HUES64 (cell line): ENCODE data around the gene MRC1.

Source experiments
- H3K27ac ChIP-seq: 2 replicates; pipeline ENCODE4 v1.7.0; 2013; ENCODE audit warnings: low read depth, low read length, inconsistent platforms
- H3K27me3 ChIP-seq: 2 replicates; pipeline ENCODE4 v1.6.1; 2013; ENCODE audit warnings: mild to moderate bottlenecking, low read length; ENCODE audit not compliant: insufficient read depth
- H3K36me3 ChIP-seq: 2 replicates; pipeline ENCODE4 v1.6.1; 2013; ENCODE audit warnings: mild to moderate bottlenecking, low read length; ENCODE audit not compliant: insufficient read depth
- H3K4me1 ChIP-seq: 2 replicates; pipeline ENCODE4 v1.6.1; 2013; ENCODE audit warnings: mild to moderate bottlenecking, low read length, moderate library complexity; ENCODE audit not compliant: insufficient read depth
- H3K4me3 ChIP-seq: 2 replicates; pipeline ENCODE4 v1.5.1; 2013; ENCODE audit warnings: mild to moderate bottlenecking, low read length, moderate library complexity
- H3K9ac ChIP-seq: 2 replicates; pipeline ENCODE4 v1.6.1; 2013; ENCODE audit warnings: mild to moderate bottlenecking, low read depth, low read length
- H3K9me3 ChIP-seq: 2 replicates; pipeline ENCODE4 v1.6.1; 2013; ENCODE audit warnings: low read depth, low read length; ENCODE audit not compliant: insufficient read depth
- WGBS: fragments of 150-250, 120-280 bp; methylation state at CpG from one replicate; pipeline ENCODE4 v1.1.7; 2013; ENCODE audit warnings: missing lambda C conversion rate; 5-methylcytosine and 5-hydroxymethylcytosine counted together

Gene MRC1

DNA sequence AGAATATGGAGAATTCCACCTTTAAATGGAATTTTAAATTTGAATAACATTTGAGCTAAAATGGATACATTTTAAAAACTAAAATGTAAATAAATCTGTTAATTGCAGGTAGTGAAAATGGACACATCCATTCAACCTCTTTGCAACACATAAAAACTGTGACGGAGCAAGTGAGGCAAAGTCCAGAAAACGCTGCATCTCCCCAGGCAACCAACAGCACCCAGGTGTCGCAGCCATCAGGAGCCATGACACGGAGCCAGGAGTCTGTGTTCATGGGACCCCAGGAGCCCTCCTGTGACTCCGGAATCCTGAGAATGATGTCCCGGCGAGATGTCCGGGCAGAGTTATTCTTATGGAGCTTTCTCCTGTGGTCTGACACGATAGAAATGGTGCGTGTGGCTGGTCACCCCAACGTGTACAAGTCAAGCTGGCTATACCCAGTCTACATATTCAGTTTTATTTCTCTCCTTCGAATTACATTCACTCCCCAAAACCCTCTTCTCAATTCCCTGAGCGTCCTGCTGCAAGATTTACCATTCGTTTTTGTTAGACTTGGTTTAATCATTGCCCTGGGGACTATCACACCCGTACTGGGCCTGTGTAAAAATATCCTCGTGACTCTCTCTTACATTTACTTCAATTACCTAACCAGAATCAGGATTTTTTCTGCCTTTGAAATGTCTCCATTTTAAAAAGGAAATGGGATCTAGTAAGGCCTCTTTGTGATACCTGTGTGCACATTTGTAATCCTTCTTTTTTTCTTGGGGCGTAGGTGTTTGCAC is 13.1 kb upstream of the MRC1 start:
- no peaks in the 10 kb centered on the region for H3K27me3 ChIP-seq
- no peaks in the 10 kb centered on the region; the same call in 1 of the 2 replicates for H3K4me1 ChIP-seq
- no peak overlapping the region for H3K9ac ChIP-seq
- H3K27ac ChIP-seq: no peak overlapping the region
- H3K4me3 ChIP-seq: no peak overlapping the region
- no peaks in the 10 kb centered on the region for H3K36me3 ChIP-seq
- no peaks in the 10 kb centered on the region; the same call in 1 of the 2 replicates for H3K9me3 ChIP-seq
- 94% methylated on average over 16 of the region's 17 CpGs for WGBS

DNA sequence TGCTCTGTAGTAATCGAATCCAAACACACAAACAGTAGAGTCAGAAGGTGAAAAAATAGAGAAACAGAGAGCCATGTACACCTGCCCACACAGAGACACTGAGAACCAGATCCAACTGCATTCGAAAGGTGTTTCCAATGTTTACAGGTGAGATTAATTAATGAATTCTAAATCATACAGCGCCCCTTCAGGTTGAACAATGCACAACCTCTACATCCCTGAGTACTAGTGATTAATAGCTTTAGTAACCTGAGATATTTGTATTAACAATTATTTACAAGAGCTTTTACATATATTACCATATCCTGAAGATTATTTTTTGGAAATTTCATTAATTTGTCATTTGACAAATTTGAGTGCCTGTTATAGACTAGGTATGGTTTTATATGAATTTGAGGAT is 7.6 kb upstream of the MRC1 start:
- Histone ChIP-seq H3K9ac (no peak overlapping the region), H3K4me3 (no peak overlapping the region), H3K27me3 (no peaks in the 10 kb centered on the region), H3K9me3 (no peaks in the 10 kb centered on the region; the same call in 1 of the 2 replicates), H3K4me1 (no peaks in the 10 kb centered on the region), H3K27ac (no peak overlapping the region), H3K36me3 (no peaks in the 10 kb centered on the region)
- WGBS: 100% methylated on average over 1 of the region's 3 CpGs

GRCh38 chr10:17802350-17802749 is 6.8 kb upstream of the MRC1 start:
- no peaks in the 10 kb centered on the region for H3K9me3 ChIP-seq
- H3K36me3 ChIP-seq: no peaks in the 10 kb centered on the region
- H3K9ac ChIP-seq: no peak overlapping the region
- H3K27me3 ChIP-seq: no peaks in the 10 kb centered on the region
- WGBS: 96% methylated on average over 10 of the region's 11 CpGs
- H3K4me3 ChIP-seq: no peak overlapping the region
- H3K4me1 ChIP-seq: no peaks in the 10 kb centered on the region
- H3K27ac ChIP-seq: no peak overlapping the region

DNA sequence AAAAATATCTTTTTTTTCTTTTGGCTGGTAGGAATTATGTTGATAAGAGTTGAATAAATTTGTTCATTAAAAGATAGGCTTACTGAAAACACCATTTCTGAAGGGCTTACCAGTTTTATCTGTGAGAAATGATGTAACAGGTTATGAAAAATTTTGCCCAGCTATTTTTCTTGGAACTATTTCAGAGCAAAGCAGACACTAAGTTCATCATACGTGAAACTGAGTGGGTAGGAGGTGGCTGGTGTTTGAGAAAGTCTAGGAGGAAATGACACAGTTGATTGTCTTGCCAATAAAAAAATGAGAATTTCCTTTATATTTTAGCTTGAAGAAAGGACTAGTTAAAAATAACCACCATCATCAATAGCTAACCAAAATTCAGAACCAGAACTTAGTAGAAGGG is 6.2 kb upstream of the MRC1 start:
- H3K27ac ChIP-seq: no peak overlapping the region
- no peaks in the 10 kb centered on the region for H3K36me3 ChIP-seq
- no peak overlapping the region for H3K9ac ChIP-seq
- 91% methylated on average over 1 of the region's 1 CpG for WGBS
- H3K4me1 ChIP-seq: no peaks in the 10 kb centered on the region
- H3K4me3 ChIP-seq: no peak overlapping the region
- H3K9me3 ChIP-seq: no peaks in the 10 kb centered on the region
- H3K27me3 ChIP-seq: no peaks in the 10 kb centered on the region

- 86% methylated on average over 3 of the region's 3 CpGs for WGBS
- no peak overlapping the region for H3K4me3 ChIP-seq
- H3K36me3 ChIP-seq: no peaks in the 10 kb centered on the region
- no peak overlapping the region for H3K27ac ChIP-seq
- no peaks in the 10 kb centered on the region for H3K27me3 ChIP-seq
- H3K9ac ChIP-seq: no peak overlapping the region
- no peaks in the 10 kb centered on the region for H3K4me1 ChIP-seq
- H3K9me3 ChIP-seq: no peaks in the 10 kb centered on the region
Observed at GRCh38 chr10:17805330-17805729, 3.8 kb upstream of the MRC1 start.

DNA sequence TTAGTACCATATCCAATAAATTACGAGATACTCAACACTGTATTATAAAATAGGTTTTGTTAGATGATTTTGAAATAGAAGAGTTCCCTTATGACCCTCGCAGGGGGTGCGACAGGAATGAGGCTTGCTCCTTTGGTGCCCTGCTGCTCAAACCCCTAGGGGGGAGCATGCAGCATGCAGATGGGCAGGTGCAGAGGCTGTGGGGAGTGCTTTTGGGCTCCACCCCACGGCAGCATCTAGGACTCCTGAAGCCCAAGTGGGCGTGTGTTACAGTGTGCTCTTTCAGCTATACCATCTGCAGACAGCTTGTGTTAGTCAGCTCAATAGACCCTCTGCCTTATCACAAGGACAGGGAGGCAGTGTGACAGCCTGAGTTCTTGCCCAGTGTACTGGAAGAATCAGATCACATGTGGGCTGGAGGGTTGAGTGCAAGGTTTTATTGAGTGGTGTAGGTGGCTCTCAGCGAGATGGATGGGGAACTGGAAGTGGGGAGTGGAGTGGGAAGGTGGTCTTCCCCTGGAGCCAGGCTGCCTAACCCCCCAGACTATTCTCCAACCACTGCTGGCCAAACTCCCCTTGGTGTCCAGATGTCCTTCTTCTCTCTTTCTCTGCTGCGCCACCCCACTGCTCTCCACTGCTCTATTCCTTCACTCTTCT is 3.1 kb upstream of the MRC1 start:
- Histone ChIP-seq H3K36me3 (no peaks in the 10 kb centered on the region), H3K27ac (no peak overlapping the region)

DNA sequence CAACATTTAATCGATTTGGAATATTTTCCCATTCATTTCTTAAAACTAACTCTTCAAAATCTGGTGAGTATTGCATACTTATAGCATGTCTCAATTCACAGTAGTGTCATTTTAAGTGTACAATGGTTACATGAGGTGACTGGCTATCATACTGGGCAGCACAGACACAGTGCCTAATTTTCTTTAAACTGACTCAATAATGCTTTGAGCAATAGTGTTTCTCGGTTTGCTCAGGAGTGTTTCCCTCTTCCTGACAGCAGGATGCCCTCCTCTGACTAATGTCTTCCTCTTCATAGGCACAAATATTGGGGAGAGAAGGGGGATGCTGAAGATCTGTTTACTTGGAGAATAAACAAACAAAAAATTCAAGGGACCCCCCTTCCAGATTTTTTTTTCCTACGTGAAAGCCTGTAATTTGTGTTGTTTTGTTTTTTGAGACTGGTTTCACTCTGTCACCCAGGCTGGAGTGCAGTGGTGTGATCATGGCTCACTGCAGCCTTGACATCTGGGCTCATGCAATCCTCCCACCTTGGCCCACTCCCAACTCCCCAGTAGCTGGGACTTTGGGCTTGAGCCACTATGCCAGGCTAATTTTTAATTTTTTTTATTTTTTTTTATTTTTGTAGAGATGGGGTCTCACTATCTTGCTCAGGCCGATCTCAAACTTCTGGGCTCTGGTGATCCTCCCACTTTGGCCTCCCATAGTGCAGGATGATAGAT is 2.2 kb downstream of the MRC1 start:
- no peaks in the 10 kb centered on the region for H3K27me3 ChIP-seq
- H3K9ac ChIP-seq: no peak overlapping the region
- H3K27ac ChIP-seq: no peak overlapping the region
- 91% methylated on average over 4 of the region's 4 CpGs for WGBS
- H3K4me3 ChIP-seq: no peak overlapping the region
- H3K4me1 ChIP-seq: no peaks in the 10 kb centered on the region
- no peaks in the 10 kb centered on the region for H3K36me3 ChIP-seq
- no peaks in the 10 kb centered on the region for H3K9me3 ChIP-seq

More for the DNA sequence above, 3.1 kb upstream of the MRC1 start:
- Histone ChIP-seq H3K4me3 (no peak overlapping the region), H3K27me3 (no peaks in the 10 kb centered on the region), H3K9ac (no peak overlapping the region), H3K9me3 (no peaks in the 10 kb centered on the region), H3K4me1 (no peaks in the 10 kb centered on the region)
- WGBS: 79% methylated on average over 6 of the region's 7 CpGs

DNA sequence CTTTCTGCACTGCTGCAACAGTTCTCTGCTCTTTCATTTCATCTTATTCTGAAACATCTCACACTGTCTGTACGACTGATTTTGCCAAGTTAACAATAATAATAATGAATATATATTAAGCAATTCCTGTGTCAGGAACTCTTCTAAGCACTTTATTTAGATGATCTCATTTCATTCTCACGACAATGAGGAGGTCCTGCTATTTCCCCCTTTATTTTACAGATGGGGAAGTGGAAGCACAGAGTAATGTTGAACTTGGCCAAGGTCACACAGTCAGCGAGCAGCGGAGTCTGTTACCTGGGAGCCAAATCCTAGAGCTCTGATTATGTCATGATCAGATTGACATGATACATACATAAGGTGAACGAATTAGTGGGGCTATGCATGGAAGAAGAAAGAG is 5.8 kb downstream of the MRC1 start:
- WGBS: 91% methylated on average over 4 of the region's 5 CpGs
- H3K4me1 ChIP-seq: no peaks in the 10 kb centered on the region
- no peaks in the 10 kb centered on the region for H3K36me3 ChIP-seq
- H3K27me3 ChIP-seq: no peaks in the 10 kb centered on the region
- H3K27ac ChIP-seq: no peak overlapping the region
- no peaks in the 10 kb centered on the region for H3K9me3 ChIP-seq
- no peak overlapping the region for H3K4me3 ChIP-seq
- H3K9ac ChIP-seq: no peak overlapping the region

GRCh38 chr10:17816199-17816598 is 7.1 kb downstream of the MRC1 start:
- no peak overlapping the region for H3K9ac ChIP-seq
- WGBS: 93% methylated on average over 7 of the region's 7 CpGs
- no peak overlapping the region for H3K4me3 ChIP-seq
- no peak overlapping the region for H3K27ac ChIP-seq
- no peaks in the 10 kb centered on the region for H3K4me1 ChIP-seq
- H3K9me3 ChIP-seq: no peaks in the 10 kb centered on the region
- H3K27me3 ChIP-seq: no peaks in the 10 kb centered on the region
- no peaks in the 10 kb centered on the region for H3K36me3 ChIP-seq

DNA sequence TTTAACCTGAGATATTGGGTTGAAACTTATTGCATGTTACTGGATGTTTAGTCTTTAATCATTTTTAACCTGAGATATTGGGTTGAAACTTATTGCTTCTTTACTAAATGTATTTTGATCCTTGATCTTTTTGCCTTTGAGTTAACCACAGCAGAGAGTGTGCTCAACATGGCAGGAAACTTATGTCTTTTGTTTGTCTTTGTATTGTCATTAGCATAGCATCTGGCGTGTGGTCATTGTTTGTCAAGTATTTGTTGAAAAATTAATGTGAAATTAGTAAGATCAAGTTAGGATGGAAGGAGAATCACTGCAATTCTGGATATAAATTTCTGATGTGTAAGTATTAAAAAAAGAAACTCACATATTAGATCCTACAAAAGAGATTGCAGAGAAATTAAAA is 8.2 kb downstream of the MRC1 start:
- 86% methylated on average over 1 of the region's 1 CpG for WGBS
- Histone ChIP-seq H3K9me3 (no peaks in the 10 kb centered on the region), H3K36me3 (no peaks in the 10 kb centered on the region), H3K4me3 (no peak overlapping the region), H3K27ac (no peak overlapping the region), H3K9ac (no peak overlapping the region), H3K27me3 (no peaks in the 10 kb centered on the region), H3K4me1 (no peaks in the 10 kb centered on the region)

GRCh38 chr10:17817790-17818189 is 8.6 kb downstream of the MRC1 start:
- no peak overlapping the region for H3K27ac ChIP-seq
- no peak overlapping the region for H3K4me3 ChIP-seq
- no peak overlapping the region for H3K9ac ChIP-seq
- WGBS: 90% methylated on average over 3 of the region's 3 CpGs
- H3K4me1 ChIP-seq: no peaks in the 10 kb centered on the region
- H3K36me3 ChIP-seq: no peaks in the 10 kb centered on the region
- no peaks in the 10 kb centered on the region for H3K27me3 ChIP-seq
- H3K9me3 ChIP-seq: no peaks in the 10 kb centered on the region
